GM19025 (cell line): Measurements from ENCODE around the gene DENND1A.
"Not testable (repeated sequence)": the region's sequence is repeated elsewhere in the genome, so short reads cannot be mapped to it uniquely, and the experiment has no call there.

Experiments
- ATAC-seq: cut with Tn5 transposase; IDR thresholded peaks from one replicate; pipeline ENCODE4 v1.9.1; 2021; ENCODE audit warnings: mild to moderate bottlenecking, low read depth, moderate library complexity; ENCODE audit not compliant: unreplicated experiment

Gene DENND1A, protein sequence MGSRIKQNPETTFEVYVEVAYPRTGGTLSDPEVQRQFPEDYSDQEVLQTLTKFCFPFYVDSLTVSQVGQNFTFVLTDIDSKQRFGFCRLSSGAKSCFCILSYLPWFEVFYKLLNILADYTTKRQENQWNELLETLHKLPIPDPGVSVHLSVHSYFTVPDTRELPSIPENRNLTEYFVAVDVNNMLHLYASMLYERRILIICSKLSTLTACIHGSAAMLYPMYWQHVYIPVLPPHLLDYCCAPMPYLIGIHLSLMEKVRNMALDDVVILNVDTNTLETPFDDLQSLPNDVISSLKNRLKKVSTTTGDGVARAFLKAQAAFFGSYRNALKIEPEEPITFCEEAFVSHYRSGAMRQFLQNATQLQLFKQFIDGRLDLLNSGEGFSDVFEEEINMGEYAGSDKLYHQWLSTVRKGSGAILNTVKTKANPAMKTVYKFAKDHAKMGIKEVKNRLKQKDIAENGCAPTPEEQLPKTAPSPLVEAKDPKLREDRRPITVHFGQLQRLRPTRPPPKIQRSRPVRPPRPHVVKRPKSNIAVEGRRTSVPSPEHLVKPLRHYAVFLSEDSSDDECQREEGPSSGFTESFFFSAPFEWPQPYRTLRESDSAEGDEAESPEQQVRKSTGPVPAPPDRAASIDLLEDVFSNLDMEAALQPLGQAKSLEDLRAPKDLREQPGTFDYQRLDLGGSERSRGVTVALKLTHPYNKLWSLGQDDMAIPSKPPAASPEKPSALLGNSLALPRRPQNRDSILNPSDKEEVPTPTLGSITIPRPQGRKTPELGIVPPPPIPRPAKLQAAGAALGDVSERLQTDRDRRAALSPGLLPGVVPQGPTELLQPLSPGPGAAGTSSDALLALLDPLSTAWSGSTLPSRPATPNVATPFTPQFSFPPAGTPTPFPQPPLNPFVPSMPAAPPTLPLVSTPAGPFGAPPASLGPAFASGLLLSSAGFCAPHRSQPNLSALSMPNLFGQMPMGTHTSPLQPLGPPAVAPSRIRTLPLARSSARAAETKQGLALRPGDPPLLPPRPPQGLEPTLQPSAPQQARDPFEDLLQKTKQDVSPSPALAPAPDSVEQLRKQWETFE

DNA sequence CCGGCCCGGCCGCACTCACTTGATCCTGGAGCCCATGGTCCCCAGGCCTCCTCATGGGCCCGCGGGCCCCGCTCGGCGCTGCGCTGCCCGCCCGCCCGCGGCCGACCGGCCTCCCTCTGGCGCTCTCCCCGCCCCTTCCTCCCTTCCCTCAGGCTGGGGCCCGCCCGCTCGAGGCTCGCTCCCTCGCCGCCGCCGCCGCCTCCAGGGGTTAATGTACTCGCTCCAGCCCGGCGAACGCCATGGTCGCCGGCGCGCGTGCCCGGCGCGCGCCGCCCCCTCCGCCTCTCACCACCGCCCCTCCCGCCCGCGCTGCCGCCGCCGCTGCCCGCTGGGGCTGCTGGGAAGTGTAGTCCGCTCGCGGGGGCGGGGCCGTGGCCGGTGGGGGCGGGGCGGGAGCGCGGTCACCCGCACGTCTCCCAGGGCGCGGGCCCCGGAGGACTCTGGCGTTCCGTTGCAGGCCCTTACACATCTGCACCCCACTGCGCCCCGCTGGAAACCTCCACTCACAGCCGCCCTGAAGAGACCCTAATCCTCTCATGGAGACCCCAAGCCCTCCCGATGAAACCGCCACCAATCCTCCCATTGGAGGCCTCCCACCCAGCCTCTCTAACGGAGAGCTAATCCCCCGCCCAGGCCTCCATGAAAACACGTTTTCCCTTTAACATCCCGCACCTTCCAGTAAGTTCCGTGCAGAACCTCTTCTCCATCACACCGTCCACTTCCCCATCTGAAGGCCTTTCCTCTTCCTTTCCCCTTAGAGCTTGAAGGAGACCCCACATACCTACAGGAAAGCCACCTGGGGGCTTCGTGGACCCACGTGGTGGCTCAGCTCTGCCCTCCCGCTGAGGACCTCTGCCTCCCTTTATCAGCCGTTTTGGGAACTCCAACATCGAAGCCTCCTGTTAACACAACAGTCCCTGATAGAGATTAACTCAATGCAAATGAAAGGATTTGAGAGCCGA lies at the start of gene DENND1A:
Gene DENND1A (minus strand): TSS at position 257 of the 962 bp plus-strand sequence. CDS start 221 bp downstream, at position 36.
- peak; percentile 82 for ATAC-seq

DNA sequence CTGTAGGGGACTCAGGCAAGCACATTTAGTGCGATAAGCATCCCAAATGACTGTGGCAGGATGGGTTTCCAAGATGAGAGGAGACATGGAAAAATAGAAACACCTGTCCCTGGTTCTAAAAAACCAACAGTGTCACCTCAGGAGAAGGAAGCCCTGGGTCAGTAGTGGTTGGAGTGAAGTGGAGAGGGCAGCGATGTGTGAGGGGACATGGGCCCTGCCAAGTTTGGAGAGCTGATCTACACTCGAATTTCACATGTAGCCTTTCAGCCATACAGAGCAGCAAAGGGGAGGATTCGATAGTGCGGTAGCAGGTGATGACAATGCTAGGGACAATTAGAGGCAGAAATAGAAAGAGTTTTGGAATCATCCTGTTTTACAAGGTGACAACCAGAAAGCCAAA lies 49.1 kb upstream of the DENND1A start:
- no peak for ATAC-seq

DNA sequence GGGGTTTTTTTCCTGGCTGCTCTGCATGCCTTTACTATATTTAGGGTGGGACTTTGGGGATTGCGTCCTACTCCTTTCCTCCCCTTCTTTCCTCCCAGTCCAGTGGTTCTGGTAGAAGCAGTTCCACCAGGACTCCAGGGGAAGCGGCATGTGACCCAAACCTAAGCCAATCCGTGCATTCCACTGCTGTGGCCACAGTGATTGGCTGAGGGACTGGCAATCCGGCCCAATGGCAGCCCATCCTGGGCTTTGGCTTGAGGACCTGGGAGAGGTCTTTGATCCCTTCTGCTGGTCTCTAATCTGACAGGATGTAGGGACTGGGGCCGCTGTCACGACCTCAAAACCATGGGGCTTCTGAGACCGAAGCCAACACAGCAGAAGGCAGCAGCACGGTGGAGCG lies 46.7 kb upstream of the DENND1A start:
- ATAC-seq: not testable (repeated sequence)

DNA sequence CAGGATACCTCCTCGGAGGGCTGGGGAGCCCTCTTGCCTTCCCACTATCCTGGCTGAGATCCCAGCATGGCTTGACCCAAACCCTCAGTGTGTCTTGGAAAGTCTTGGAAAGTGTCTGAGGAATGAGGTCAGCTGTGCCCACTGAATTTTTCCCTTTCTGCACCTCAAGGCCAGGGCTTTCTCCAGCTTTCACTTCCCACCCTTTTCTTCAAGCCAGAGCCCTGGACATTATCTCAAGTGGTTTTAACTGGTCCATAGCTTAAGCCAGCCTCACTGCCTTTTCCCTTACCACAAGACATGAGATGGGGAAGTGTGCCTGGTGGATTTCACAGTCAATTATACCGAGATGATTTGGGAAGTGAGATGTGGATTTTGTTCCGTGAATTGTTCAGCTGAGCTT lies 45.9 kb upstream of the DENND1A start:
- no peak for ATAC-seq

DNA sequence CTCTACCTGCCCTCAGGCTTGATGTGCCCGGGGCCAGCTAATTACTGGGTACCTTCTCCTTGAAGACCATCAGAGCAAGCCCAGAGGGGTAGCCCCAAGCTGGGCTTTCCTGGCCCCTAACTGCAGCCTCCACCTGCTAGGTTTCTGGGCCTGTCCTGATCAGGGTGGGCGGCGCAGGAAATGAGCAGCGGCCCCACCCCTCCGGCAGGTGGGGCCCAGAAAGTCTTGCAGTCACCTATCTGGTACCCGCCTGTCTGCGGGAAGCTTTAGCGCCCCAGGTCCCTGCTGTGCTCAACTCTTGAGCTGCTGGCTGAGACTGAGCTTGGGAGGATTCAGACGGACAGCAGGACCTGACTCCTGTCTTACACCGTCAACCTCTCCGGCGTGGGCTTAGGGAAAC lies 44.5 kb upstream of the DENND1A start:
- no peak for ATAC-seq

DNA sequence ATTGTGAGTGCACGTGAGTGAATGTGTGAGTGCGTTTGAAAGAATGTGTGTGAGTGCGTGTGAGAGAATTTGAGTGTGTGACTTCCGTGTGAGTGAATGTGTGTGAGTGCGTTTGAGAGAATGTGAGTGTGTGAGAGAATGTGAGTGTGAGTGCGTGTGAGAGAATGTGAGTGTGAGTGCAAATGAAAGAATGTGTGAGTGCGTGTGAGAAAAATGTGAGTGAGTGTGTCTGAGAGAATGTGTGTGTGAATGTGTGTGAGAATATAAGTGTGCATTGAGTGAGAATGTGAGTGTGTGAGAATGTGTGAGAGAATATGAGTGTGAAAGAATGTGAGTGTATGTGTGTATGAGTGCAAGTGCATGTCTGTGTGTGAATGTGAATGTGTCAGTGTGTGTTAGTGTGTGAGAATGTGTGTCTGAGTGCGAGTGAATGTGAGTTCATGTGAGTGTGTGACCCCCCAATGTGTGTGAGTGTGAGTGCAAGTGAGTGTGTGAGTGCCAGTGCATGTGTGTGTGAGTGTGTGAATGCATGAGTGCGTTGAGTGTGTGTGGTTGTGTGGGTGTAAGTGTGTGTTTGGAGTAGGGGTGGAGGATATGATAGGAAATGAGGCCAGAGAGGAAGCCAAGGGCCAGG lies 43.8 kb upstream of the DENND1A start:
- no peak for ATAC-seq

DNA sequence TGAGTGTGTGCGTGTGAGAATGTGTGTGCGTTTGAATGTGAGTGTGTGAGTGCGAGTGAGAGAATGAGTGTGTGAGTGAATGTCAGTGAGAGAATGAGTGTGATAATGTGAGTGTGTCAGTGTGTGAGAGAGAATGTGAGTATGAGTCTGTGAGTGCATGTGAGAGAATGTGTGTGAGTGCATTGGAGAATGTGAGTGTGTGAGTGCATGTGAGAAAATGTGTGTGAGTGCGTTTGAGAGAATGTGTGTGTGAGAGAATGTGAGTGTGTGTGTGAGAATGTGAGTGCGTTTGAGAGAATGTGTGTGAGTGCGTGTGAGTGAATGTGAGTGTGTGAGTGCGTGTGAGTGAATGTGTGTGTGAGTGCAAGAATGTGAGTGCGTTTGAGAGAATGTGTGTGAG lies 42.7 kb upstream of the DENND1A start:
- no peak for ATAC-seq

DNA sequence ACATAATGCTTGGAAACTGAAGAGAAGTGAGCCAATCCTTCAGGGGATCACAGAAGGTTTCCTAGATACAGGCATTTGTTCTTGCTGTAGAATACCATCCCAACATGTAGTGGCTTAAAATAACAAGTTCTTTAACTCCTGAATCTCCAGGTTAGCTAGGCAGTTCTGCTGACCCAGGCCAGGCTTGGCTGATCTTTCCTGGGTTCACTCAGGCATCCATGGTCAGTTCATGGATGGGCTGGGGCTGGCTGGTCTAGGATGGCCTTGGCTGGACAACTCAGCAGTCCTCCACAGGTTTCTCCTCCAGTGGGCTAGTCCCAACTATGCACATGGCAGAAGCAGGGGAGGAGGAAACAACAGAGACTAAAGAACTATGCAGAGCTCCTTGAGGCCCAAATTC lies 37.4 kb upstream of the DENND1A start:
- ATAC-seq: no peak

DNA sequence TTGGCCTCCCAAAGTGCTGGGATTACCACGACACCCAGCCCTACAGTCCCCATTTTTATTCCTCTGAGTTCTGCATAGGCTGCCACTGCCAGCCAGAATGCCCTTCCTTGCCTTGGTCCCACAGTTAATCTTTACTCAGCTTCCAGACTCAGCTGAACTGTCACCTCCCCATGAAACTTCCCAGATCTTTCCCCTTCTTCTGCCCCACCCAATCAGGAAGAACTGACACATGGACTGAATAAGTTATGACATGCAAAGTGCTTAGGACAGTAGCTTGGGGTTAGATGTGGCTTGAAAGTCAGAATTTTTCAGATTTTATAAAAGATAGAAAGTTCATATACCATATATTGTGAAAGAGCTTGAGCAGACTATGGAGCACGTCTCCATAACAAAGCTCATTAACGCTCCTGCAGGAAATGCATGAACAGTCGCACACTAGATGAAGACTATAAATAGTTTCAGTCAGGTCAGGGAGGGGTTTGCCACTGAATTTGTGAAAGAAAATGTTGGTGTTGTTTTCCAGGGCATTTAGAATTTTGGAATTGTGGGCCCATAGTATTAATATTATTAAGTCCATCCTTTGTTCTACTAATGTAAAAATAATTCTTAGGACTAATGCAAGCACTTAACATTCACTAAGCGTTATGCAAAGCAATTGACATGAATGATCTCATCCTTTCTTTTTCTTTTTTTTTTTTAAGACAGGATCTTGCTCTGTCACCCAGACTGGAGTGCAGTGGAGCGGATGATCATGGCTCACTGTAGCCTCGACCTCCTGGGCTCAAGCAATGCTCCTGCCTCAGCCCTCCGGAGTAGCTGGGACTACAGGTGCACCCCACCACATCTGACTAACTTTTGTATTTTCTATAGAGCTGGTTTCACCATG lies 36.1 kb upstream of the DENND1A start:
- ATAC-seq: no peak

DNA sequence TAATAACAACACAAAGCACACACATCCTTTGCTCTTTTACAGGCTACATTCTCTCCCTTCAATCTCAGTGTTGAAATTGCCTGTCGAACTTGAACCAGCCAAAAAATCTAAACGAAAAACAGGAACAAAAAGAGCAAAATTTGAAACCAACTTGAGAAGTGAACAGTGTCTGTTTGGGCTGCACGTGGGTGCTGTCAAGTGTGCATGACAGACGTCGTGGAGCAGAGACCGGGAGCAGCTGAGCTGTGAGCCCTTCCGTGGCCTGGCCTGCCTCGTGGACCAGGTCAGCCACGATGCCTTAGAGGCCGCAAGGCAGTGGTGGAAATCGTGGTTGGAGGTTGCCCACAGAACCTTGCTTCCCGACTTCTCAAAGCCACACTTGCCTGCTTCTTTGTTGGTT lies 34.8 kb upstream of the DENND1A start:
- ATAC-seq: no peak

DNA sequence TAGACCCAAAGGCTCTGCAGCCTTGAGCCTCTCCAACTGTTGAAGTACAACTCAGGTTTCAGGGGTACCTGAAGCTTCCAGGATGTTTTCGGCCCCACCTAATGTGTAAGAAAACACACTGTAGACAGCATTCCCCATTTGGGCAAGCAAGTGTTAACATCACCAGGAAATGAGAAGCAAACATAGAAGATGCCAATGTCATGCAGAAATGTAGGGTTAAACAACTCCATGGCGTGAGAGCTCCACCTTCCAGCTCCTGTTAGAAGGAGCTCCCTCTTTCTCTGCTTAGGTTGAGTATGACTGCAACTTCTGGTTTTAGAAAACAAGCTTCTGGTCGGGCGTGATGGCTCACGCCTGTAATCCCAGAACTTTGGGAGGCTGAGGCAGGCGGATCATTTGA lies 31.0 kb upstream of the DENND1A start:
- ATAC-seq: no peak

DNA sequence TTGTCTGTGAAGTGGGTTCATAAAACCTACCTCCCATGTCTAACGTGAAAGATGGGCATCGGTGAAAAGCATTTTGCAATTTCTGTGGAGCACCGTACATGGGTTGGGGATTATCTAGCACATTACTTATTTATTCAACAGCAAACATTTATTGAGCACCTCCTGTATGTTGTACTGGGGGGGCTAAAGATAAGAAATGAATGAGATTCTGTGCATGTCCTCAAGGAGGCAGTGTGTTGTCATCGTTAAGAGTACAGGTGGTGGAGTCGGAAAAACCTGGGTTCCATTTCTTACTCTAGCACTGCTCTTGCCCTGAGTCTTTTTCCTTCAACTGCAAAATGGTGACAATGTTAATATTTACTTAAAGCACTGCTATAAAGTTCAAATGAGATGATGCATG lies 30.4 kb upstream of the DENND1A start:
- no peak for ATAC-seq

DNA sequence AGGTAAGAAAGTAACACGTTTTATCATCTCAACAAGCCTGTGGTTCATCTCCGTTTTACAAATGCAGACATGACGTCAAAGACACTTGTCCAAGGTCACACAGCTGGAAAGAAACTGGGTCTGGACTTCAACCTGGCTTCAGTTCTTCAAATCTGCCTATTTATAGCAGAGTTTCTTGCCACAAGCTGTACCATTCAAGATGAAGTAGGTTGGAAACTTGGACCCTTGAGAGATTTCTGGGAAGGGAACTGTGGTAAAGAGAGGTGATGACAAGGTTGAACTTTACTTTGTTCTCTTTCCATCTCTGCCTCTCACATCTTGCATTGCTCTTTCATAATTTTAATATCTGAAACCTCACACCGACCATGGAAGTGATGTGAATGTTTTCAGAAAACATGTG lies 29.9 kb upstream of the DENND1A start:
- no peak for ATAC-seq

DNA sequence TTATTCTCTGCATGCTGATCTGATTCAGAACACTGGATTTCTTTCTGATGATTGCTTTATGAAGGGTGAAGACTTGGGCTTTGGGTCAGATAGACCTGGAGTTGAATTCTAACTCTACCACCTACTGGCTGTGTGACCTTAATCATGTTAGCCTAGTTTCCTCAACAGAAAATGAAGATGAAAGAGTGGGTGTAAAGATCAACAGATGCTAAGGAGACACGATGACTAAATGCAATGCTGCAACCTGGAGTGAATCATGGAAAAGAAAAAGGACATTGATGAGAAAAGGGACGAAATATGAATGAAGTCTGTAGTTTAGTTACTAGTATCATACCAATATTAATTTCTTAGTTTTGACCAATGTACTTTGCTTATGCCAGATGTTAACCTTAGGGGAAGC lies 27.8 kb upstream of the DENND1A start:
- ATAC-seq: no peak

DNA sequence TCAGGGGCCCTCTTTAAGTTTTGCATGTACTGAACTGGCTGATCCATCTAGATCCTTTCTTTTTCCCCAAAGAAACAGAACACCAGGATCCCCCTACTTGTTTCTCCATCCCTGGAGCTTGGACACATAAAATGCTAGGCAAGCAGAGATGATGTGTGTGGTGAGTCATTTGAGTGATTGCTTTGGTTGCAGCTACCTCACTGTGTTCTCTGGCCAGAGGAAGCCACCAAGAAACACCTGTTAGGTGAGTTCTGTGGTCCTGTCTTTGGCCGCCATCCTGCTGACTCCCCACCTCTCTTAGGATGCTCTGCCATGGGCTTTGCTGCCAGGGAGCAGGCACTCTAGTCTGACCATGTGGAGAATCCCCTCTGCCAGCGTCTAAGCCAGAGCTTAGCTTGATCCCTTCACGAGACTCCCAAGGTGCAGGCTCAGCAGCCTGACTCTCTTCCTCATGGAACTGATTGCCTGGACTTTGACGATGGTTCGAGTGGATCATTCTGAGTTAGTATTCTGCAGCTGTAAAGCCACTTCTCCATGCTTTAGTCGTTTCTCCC lies 27.3 kb upstream of the DENND1A start:
- no peak for ATAC-seq

DNA sequence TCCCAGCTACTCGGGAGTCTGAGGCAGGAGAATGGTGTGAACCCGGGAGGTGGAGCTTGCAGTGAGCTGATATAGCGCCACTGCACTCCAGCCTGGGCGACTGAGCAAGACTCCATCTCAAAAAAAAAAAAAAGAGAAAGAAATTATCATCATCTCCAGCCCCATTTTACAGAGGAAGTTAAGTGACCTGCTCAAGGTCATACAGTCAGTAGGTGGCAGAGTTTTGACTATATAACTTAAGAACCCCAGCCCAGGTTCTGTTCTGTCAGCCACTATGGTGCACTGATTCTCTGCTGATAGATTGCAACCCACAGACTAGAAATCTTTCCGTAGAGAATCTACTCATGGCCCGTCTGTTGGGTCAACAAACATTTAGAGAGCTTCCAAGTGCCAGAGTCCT lies 25.7 kb upstream of the DENND1A start:
- no peak for ATAC-seq

DNA sequence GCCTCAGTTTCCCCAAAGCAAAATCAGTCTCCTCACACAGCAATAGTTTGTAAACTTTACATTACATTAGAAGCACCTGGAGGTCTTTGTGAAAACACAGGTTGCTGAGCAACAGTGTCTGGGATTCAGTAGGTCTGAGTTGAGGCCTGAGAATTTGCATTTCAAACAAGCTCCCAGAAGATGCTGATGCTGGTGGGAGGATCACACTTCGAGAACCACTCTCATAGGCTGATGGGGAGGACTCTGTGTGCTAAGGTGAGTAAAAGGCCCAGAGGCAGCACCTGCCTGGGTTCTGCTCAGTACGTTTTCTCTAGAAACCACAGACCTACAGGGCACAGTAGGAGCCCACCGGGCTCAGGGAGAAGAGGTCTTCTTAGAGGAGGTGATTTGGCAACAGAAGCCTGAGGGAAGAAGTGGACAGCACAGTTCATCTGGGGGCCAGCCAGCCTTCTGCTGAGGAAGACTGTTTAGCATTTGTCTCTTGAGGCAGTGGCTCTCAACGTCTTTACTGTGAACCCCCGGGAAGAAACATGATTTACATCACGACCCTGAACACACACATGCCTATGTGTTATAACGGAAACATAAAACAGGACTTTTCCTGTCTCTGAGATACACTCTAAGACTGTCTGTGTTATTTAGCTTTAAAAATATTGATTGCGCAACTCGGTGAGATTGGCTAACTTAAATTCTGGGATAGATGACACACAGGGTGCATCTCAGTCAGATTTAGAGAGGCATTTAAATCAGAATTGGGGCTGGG lies 24.8 kb upstream of the DENND1A start:
- ATAC-seq: no peak
